GM12878 (cell line): ENCODE results near the gene ZNF22. TPM values are rescaled to one million over a fixed set of nuclear protein-coding genes. Genes with fewer than 3 reads are reported as not detected.

ENCODE experiments used
- ASH2L ChIP-seq: fragments of 300-600, 200-600 bp; sonication (generic); IDR thresholded peaks from 2 replicates; pipeline ENCODE4 v1.6.1; 2017; ENCODE audit warnings: low read depth, mild to moderate bottlenecking, borderline replicate concordance
- BRCA1 ChIP-seq: IDR thresholded peaks from 2 replicates; pipeline ENCODE4 v1.6.1; 2011; ENCODE audit warnings: low read depth, low read length, improper control_type of control experiment
- CEBPB ChIP-seq, 2 experiments: fragments of 150-350 bp in 1 of 2; IDR thresholded peaks; 2 replicates each; pipeline ENCODE4 v1.6.1; 2012 to 2014; ENCODE audit warnings: low read depth in 2 of 2, low read length in 2 of 2, borderline replicate concordance in 1 of 2, inconsistent platforms in 1 of 2
- CREM ChIP-seq: IDR thresholded peaks from 2 replicates; pipeline ENCODE4 v1.6.1; 2014; ENCODE audit warnings: antibody characterized with exemption, low read depth
- FOXK2 ChIP-seq: fragments of 450-650 bp; IDR thresholded peaks from 2 replicates; pipeline ENCODE4 v1.6.1; 2017; ENCODE audit warnings: mild to moderate bottlenecking, moderate library complexity
- HDAC2 ChIP-seq: fragments of 200-600 bp; sonication (generic); IDR thresholded peaks from 2 replicates; pipeline ENCODE4 v1.6.1; 2017
- HDAC6 ChIP-seq: fragments of 200-600 bp; sonication (generic); IDR thresholded peaks from one replicate; pipeline ENCODE4 v1.8.0; 2017; ENCODE audit warnings: antibody characterized with exemption; ENCODE audit not compliant: unreplicated experiment
- MTA3 ChIP-seq: IDR thresholded peaks from 2 replicates; pipeline ENCODE4 v1.6.1; 2012; ENCODE audit warnings: low read length, inconsistent platforms, borderline replicate concordance
- NFIC ChIP-seq: IDR thresholded peaks from 2 replicates; pipeline ENCODE4 v1.6.1; 2012; ENCODE audit warnings: low read depth, mild to moderate bottlenecking, inconsistent platforms, low read length, moderate library complexity
- NR2C2 ChIP-seq: IDR thresholded peaks from 2 replicates; pipeline ENCODE4 v1.6.1; 2011; ENCODE audit warnings: borderline replicate concordance, low read depth; ENCODE audit not compliant: control insufficient read depth, insufficient read length
- PAX5 ChIP-seq: IDR thresholded peaks from 2 replicates; pipeline ENCODE4 v1.6.1; 2011; ENCODE audit warnings: low read depth, low read length, borderline replicate concordance
- RUNX3 ChIP-seq: IDR thresholded peaks from 2 replicates; pipeline ENCODE4 v1.6.1; 2012; ENCODE audit warnings: low read length, inconsistent platforms
- SMAD5 ChIP-seq: IDR thresholded peaks from 2 replicates; pipeline ENCODE4 v1.6.1; 2016; ENCODE audit warnings: antibody characterized with exemption, low read depth
- SUZ12 ChIP-seq: fragments of 200-600 bp; sonication (generic); IDR thresholded peaks from one replicate; pipeline ENCODE4 v1.6.1; 2018; ENCODE audit warnings: antibody characterized with exemption, mild to moderate bottlenecking; ENCODE audit not compliant: unreplicated experiment
- TARDBP ChIP-seq: IDR thresholded peaks from 2 replicates; pipeline ENCODE4 v1.6.1; 2016; ENCODE audit warnings: borderline replicate concordance
- TCF12 ChIP-seq: IDR thresholded peaks from 2 replicates; pipeline ENCODE4 v1.6.1; 2011; ENCODE audit warnings: low read depth, mild to moderate bottlenecking, low read length
- ZNF622 ChIP-seq: fragments of 450-650 bp; IDR thresholded peaks from 2 replicates; pipeline ENCODE4 v1.6.1; 2017; ENCODE audit warnings: mild to moderate bottlenecking, inconsistent platforms
- polyA plus RNA-seq, 11 experiments: library from polyadenylated mRNA; depleted of rRNA in 4 of 11; unstranded in 6 of 11; stranded (reverse) in 5 of 11; fragments of >200 nt; fragmentation: Nextera tagmentation in 4 of 11; fragmentation: Illumina TruSeq in 1 of 11; extraction: Ambion mirVana in 4 of 11; extraction: Trizol in 1 of 11; gene quantifications; 1 replicate in 1 of 11; 2 replicates in 10 of 11; pipeline versions ENCODE4 v1.2.1 to v1.2.3, GENCODE V29; 2011 to 2016; ENCODE audit warnings: inconsistent platforms in 2 of 11, missing spikeins in 2 of 11, low read depth in 1 of 11
- total RNA-seq, 4 experiments: library from RNA; depleted of rRNA in 3 of 4; stranded (reverse); fragments of >200 nt in 3 of 4; fragmentation: Illumina TruSeq in 1 of 4; extraction: Trizol in 1 of 4; gene quantifications; 2 replicates each; pipeline versions ENCODE4 v1.2.1 to v1.2.3, GENCODE V29; 2013 to 2021
- TF ChIP-seq, protein P1 (sequence below): fragments of 150-350 bp; IDR thresholded peaks from 2 replicates; pipeline ENCODE4 v1.6.1; 2016; ENCODE audit warnings: low read depth, low read length
- TF ChIP-seq, protein P2 (sequence below): fragments of 450-650 bp; formaldehyde crosslinking; IDR thresholded peaks from 2 replicates; pipeline ENCODE4 v1.4.0; 2022; ENCODE audit warnings: mild to moderate bottlenecking, moderate library complexity
- TF ChIP-seq, protein P3 (sequence below): fragments of 150-350 bp; IDR thresholded peaks from 2 replicates; pipeline ENCODE4 v1.6.1; 2014; ENCODE audit warnings: mild to moderate bottlenecking, low read depth, low read length
- TF ChIP-seq, protein P4 (sequence below): fragments of 450-650 bp; IDR thresholded peaks from 2 replicates; pipeline ENCODE4 v1.6.1; 2016; ENCODE audit warnings: mild to moderate bottlenecking

Gene ZNF22
- total and polyA plus RNA-seq, 10 of the 15 experiments (the other 5 are each of a cell fraction or from before 2014, with no cell fraction given), result 31.1 to 74.4 (median 43.8) TPM

DNA sequence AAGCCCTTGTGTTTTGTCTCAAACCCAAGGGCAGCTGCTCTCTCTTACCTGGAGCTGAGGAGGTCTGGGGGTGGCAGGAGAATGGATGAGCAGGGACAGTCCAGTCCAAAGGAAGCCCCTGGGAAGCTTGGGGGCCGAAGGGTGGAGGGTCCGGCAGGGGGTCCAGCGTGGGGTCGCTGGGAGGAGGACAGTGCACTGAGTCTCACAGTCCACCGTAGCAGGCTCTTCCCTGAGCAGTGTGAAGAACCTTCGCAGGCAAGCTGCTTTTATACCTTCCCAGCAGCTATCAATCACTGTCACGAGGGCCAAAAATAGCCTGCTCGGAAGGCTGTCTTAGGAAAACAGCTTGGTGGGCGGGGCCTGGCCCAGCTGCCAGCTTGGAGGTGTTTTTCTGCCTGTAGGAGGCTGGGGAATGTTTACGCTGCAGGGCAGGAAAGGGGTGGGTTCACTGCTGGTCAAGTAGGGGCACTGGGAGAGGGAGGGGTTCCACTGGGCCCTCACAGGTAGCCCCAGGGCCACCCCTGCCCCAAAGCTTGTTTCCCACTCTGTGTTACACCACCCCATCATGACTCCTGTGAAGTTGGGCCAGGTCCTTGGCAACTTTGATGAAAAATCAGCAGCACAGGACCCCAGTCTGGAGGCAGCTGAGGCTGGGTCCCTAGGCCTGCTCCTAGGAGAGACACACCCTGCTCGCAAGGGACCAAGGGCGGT lies 22.0 kb upstream of the ZNF22 start, which contains the start of gene DEPP1 (continued):
- TF ChIP-seq, protein P1, sequence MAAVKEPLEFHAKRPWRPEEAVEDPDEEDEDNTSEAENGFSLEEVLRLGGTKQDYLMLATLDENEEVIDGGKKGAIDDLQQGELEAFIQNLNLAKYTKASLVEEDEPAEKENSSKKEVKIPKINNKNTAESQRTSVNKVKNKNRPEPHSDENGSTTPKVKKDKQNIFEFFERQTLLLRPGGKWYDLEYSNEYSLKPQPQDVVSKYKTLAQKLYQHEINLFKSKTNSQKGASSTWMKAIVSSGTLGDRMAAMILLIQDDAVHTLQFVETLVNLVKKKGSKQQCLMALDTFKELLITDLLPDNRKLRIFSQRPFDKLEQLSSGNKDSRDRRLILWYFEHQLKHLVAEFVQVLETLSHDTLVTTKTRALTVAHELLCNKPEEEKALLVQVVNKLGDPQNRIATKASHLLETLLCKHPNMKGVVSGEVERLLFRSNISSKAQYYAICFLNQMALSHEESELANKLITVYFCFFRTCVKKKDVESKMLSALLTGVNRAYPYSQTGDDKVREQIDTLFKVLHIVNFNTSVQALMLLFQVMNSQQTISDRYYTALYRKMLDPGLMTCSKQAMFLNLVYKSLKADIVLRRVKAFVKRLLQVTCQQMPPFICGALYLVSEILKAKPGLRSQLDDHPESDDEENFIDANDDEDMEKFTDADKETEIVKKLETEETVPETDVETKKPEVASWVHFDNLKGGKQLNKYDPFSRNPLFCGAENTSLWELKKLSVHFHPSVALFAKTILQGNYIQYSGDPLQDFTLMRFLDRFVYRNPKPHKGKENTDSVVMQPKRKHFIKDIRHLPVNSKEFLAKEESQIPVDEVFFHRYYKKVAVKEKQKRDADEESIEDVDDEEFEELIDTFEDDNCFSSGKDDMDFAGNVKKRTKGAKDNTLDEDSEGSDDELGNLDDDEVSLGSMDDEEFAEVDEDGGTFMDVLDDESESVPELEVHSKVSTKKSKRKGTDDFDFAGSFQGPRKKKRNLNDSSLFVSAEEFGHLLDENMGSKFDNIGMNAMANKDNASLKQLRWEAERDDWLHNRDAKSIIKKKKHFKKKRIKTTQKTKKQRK, result no peak
- TF ChIP-seq BRCA1 (no peak), RUNX3 (no peak), CEBPB (IDR thresholded peaks at IDR 0.05; ENCODE audit: borderline replicate concordance in 1 of 2, low read depth in 2 of 2, low read length in 2 of 2) (no peak), CREM (no peak), ASH2L (no peak), PAX5 (no peak), ZNF622 (no peak), HDAC2 (no peak), MTA3 (no peak), NFIC (no peak), TCF12 (0 out of 2 replicates have a peak, but pooled peaks have one; percentile 35), FOXK2 (0 out of 2 replicates have a peak, but pooled peaks have one; percentile 30), NR2C2 (no peak), SMAD5 (0 out of 2 replicates have a peak, but pooled peaks have one; percentile 56), SUZ12 (no peak), HDAC6 (no peak), TARDBP (no peak)
- TF ChIP-seq, protein P2, sequence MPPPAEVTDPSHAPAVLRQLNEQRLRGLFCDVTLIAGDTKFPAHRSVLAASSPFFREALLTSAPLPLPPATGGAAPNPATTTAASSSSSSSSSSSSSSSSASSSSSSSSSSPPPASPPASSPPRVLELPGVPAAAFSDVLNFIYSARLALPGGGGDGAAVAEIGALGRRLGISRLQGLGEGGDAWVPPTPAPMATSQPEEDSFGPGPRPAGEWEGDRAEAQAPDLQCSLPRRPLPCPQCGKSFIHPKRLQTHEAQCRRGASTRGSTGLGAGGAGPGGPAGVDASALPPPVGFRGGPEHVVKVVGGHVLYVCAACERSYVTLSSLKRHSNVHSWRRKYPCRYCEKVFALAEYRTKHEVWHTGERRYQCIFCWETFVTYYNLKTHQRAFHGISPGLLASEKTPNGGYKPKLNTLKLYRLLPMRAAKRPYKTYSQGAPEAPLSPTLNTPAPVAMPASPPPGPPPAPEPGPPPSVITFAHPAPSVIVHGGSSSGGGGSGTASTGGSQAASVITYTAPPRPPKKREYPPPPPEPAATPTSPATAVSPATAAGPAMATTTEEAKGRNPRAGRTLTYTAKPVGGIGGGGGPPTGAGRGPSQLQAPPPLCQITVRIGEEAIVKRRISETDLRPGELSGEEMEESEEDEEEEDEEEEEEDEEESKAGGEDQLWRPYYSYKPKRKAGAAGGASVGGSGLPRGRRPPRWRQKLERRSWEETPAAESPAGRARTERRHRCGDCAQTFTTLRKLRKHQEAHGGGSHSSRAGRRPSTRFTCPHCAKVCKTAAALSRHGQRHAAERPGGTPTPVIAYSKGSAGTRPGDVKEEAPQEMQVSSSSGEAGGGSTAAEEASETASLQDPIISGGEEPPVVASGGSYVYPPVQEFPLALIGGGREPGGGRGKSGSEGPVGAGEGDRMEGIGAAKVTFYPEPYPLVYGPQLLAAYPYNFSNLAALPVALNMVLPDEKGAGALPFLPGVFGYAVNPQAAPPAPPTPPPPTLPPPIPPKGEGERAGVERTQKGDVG, result no peak
- TF ChIP-seq, protein P3, sequence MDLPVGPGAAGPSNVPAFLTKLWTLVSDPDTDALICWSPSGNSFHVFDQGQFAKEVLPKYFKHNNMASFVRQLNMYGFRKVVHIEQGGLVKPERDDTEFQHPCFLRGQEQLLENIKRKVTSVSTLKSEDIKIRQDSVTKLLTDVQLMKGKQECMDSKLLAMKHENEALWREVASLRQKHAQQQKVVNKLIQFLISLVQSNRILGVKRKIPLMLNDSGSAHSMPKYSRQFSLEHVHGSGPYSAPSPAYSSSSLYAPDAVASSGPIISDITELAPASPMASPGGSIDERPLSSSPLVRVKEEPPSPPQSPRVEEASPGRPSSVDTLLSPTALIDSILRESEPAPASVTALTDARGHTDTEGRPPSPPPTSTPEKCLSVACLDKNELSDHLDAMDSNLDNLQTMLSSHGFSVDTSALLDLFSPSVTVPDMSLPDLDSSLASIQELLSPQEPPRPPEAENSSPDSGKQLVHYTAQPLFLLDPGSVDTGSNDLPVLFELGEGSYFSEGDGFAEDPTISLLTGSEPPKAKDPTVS, result no peak
- TF ChIP-seq, protein P4, sequence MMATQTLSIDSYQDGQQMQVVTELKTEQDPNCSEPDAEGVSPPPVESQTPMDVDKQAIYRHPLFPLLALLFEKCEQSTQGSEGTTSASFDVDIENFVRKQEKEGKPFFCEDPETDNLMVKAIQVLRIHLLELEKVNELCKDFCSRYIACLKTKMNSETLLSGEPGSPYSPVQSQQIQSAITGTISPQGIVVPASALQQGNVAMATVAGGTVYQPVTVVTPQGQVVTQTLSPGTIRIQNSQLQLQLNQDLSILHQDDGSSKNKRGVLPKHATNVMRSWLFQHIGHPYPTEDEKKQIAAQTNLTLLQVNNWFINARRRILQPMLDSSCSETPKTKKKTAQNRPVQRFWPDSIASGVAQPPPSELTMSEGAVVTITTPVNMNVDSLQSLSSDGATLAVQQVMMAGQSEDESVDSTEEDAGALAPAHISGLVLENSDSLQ, result peak; percentile 98
